Measurements from ENCODE around the gene ADAMTS6.
"Not testable (repeated sequence)": the region's sequence is repeated elsewhere in the genome, so short reads cannot be mapped to it uniquely, and the experiment has no call there.

Gene ADAMTS6

DNA sequence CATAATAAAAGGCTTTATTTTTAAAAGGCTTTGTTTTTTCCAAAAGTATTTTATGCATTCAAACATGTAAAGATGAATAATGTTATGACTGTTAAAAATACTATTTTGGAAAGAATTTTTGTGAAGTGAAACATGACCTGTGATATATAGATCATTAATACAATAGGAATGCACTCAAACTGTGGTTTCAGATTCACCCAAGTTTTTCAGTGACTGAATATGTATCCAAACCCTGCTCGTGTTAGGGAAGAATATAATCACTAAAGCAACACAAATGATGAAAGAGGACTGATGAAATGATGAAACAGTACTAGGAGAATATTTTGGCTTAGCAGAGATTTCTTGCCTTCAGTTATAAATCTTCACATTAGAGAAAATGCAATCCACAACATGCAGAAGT, 278.0 kb downstream of the ADAMTS6 start:
- DNase-seq (ENCODE audit: low read depth in 3 of 3, low spot score in 1 of 3) = no peak

DNA sequence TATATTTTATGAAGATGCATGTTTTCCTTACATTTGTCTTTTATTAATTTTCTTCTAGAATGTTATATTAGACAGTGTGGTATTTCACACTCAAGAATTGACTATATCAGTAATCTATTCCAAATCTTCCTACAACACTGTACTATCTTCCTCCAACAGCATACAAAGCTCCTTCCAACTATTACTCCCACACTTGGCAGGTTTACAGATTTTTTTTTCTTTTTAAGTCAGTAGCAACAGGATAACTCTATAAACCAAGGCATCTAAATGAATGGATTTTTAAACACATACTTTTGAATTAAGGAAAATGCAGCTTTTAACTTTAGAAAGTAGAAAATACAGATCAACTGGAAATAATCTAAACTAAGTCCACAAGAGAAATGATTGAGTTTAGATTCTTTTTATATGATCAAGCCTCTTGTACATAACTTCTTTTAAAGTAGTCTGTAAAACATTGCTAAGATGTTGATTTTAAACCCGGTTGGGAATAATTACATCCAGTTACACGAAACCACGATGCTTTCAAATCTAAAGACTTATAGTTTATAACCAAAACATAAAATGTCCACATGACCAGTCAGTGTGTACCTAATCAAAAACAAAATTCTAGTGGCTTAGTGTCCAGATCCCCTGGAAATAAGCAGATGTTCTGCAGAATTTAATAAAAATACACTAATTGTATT, 281.6 kb downstream of the ADAMTS6 start:
- DNase-seq (ENCODE audit: low read depth in 3 of 3, low spot score in 1 of 3) = no peak

DNA sequence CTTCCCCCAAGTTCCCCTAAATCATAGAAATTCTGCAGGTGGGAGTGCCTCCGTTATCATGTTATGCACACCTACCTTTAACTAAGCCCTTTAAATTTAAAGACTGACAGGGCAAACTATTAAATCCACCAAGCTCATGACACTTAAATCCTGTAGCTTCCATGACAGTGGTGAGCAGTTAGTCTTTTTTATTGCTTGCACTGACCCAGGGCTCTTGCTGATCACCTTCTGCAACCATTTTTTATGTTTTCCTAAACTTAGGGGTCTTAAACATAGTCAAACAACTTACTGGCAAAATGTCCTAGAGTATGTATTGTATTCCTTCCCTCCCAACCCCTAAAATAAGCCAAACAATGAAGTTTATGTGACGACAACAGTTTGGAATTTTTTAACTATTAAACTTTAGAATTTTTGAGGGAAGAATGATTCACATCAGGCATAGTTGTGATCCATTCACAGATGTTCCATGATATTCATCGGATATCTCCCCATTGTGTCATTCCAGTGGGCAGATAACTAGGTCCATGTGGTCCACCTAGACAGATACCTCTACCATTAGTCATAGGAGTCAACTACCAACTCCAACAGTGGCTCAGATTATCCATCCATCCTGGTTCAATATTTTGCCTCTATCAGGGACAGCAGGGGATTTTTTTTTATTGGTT, 283.1 kb downstream of the ADAMTS6 start:
- DNase-seq (ENCODE audit: low read depth in 3 of 3, low spot score in 1 of 3) = no peak

DNA sequence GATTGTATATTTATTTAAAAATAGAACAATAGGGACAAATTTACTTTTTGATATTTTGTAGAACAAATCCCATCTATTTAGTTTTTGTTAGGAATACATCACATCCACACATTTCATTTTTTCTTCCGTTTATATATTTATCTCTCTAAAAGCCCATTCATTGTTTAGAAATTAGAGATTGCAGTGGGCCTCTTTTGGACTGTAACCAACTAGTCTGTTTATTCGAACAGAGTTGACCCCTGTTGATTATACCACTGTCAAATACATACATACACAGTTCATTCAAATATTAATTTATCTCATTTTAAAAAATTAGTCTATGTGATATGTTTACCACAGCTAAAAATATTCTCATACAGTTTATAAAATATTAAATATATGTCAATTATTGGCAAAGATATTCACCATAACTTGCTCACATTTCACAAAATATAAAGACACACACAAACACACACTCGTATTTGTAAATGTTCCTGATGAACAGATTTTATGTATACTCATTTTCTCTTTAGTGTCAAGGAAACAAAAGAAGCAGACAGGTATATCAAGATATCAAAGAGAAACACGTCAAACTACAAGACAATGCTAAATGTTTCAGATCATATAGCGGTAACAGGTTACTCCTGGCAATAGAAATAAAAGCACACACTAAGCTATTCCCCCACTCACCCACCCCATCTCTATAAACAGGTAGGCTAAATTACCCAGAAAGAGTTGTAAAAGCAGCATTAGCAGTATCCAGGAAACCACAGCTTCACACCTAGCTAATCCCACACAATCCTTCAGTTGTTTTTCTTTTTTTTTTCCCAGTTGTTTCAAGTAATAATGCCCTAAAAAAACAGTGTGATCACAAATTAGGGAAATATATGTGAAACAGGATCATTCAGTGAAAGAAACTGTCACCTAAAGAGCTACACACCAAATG, 283.9 kb downstream of the ADAMTS6 start:
- no peak for DNase-seq (ENCODE audit: low read depth in 3 of 3, low spot score in 1 of 3)

DNA sequence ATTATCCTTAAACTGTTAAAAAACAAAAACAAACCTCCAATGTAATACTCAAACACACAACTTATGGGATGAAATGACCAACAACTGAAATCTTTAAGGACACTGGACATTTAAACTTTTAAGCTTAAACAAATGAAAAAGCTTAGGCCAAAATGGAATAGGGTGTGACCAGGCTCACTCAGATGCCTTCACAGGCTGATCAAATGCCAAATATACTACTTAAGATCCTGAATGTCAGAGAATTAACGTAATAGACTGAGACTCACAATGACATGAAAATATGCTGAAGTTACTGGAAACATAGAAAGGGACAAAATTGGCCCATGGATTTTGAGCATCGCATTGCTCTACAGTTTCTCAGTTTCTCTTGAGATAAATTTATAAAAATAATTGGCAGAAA, 286.8 kb downstream of the ADAMTS6 start:
- DNase-seq (ENCODE audit: low read depth in 3 of 3, low spot score in 1 of 3) = no peak

DNA sequence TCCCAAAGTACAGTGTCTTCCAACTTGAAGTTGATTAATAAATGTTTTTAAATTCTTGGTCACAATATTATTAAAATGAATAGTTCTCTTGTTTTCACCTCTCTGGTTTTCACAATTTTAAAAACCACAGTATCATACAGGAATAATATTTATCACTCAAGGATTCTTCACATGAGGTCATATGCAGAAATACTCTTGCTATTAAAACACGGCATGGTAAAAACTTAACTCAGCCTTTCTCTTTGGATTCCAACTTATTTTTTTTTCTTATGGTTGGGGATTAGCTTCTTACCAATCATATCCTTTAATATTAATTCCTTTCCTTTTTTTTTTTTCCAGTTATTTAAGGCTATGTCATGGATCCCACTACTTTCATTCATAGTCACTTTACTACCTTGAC, 289.4 kb downstream of the ADAMTS6 start:
- no peak for DNase-seq (ENCODE audit: low read depth in 3 of 3, low spot score in 1 of 3)

DNA sequence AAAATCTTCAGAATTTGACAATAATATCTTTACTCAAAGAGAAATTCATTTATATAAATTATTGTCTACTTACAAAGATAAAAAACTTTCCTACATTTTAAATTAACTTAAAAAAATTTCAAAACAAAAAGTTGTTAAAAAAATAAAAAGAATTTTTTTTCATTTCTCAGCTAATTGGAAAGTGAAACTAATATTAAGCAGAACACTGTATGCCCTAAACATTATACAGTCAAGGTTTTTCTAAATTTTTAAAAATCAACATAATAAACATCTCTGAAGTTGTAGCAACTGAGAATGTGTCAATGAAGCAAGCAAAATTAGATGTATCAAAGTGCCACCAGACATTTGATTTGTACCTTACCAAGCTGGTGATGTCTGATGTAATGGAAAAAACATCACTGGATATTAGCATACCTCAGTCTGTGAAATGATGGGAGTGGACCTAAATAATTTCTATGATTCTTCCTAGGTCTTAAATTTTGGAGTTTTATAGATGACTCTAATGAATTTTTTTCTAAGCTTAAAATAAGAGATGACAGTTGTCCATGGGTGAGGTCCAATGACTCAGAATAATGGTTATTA, 290.1 kb downstream of the ADAMTS6 start:
- no peak for DNase-seq (ENCODE audit: low read depth in 3 of 3, low spot score in 1 of 3)

DNA sequence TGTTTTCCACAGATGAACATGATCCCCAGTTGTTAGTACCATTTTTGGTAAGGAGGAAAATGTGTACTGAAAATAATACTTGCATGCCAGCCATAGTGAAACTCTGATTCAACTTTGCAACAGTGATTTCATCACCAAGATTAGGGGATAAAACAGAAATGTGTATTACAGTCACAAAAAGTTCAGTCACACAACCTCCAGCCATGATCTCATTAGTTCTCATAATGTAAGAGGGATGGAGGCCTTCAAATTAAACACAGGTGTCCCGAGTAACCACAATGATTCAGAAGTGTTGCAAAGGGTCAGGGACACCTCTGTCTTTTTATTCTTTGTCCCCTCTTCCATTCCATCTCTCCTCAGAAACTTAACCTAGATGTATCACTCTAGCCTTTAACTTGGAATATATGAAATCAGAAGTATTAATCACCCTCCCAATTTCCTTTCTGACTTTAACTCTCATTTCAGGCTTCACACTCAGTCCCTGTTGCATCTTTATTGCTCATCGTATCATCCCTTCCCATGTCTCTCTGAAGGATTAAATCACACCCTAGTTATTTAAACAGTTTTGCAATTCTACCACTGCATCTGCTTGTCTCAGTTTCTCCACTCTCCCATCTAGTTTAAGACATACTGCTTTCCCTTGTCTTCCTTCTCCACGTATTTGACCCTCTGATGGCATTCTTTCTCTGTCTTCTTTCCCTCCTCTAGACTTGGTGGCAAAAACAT, 291.2 kb downstream of the ADAMTS6 start:
- no peak for DNase-seq (ENCODE audit: low read depth in 3 of 3, low spot score in 1 of 3)

DNA sequence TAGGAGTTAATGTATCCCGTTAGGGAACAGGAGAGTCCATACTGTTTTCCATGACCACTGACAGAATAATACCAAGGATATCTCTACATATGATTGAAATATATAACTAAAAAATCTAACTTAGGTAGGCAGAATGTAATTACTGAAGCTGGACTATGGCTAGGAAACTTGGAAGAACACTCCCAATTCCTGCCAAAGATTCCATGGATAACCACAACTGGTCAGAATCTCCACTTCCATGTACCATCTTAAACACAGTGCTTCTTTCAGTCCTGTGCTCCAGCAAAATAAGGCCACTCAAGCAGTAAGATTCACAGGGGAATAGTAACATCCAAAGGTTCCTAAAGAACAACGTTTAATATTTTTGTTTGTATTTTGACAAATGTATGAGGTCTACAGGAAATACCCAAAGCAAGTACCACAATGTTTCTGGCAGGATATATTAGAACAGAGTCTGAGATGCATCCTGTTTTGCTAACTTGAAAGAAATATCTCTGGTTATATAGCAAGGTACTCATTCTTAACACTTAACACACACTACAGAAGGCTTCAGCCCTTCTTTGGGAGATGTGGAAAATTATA, 295.0 kb downstream of the ADAMTS6 start:
- no peak for DNase-seq (ENCODE audit: low read depth in 3 of 3, low spot score in 1 of 3)

DNA sequence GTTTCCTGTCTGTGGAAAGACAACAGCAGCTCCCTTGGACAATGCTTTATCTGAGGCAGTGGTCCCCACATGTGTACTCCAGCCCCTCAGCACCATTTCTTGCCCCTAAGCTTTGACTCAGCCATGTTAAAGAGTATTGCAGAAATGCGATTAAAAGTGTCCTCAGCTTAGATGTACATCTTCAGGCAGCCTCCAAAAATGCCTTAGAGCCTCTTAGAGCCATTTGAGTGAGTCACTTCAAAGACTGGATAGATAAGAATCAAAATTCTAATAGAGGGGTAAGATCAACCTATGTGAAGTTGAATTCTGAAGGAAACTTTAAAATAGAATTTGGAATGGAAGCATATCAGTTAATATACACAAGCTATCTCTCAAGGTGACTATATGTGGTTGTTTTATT, 296.3 kb downstream of the ADAMTS6 start:
- DNase-seq (ENCODE audit: low read depth in 3 of 3, low spot score in 1 of 3) = no peak

DNA sequence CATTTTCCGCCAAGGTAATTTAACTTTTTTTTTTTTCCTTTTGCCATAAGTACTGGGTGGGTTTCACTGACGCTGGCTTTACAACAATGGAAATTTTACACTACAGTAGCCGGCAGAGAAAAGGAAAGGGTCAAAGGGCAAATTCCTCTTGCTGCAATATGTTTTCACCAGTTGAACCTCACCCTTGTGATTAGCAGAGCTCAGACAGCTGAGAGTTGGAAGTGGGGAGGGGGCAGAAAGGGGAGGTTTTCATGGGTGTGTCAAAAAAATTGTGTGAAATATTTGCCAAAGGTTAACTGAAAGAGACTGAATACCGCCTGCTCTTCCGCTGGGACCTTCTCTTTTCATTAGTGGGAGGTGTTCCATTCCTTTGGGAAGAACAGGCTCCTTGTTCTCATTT, 296.9 kb downstream of the ADAMTS6 start:
- DNase-seq (ENCODE audit: low read depth in 3 of 3, low spot score in 1 of 3) = no peak

DNA sequence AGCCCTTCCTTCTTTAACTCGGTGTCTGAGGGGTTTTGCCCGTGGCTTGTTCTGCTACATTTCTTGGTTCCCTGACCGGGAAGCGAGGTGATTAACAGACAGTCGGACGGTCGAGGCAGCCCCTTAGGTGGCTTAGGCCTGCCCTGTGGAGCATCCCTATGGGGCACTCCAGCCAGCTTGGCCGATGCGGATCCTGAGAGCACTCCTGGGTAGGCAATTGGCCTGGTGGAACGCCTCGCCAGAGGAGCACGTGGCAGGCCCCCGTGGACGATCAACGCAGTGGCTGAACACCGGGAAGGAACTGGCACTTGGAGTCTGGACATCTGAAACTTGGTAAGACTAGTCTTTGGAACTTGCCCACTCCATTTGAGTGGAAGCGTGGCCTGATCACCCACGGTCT, 307.5 kb downstream of the ADAMTS6 start:
- DNase-seq (ENCODE audit: low read depth in 3 of 3, low spot score in 1 of 3) = not testable (repeated sequence)

DNA sequence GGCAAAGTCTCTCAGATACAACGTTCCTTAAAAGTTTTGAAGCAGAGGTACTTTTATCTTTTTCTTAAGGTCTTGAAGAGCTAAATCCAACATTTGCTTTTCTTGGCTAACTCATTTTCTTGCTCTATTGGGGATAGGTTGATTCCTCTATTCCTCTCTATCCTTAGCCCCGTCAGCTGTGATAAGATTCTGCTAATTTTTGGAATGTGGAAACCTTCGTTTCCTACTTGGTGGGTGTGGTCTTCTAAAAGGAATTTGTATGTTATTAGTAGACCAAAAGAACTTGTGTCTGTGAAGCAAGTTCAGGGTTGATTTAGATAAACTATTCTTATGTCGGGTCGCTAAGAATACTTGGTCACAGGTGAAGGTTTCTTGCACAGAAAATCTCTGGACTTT, 308.6 kb downstream of the ADAMTS6 start:
- no peak for DNase-seq (ENCODE audit: low read depth in 3 of 3, low spot score in 1 of 3)

DNA sequence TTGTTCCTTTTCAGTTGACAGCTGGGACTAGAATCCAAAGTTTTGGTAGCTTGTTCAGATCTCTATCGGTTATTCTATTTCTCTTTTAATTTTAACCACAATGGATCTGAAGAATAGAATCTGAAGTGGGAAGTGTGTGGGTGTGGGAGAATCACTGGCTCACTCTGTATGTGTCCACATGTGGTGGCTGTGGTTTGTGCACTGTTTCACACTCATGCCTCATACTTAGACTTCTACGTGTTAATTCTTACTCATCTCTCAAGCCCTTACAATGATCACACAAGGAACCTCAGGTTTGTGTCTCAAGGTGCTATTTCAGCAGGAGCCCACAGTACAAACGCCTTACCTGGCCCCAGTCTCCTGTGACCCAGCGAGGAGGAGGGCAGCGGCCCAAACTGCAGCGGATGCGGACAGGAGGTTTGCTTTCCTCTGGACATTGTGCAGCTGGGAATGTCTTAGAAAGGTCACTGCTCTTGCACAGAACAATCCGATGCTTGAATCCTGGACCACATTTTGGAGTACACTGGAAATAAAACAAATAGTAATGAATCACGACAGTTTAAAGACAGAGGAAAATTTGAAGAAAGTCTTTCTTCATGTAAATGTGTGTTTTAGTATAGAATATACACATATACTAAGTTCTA, 309.1 kb downstream of the ADAMTS6 start:
- DNase-seq (ENCODE audit: low read depth in 3 of 3, low spot score in 1 of 3) = no peak

DNA sequence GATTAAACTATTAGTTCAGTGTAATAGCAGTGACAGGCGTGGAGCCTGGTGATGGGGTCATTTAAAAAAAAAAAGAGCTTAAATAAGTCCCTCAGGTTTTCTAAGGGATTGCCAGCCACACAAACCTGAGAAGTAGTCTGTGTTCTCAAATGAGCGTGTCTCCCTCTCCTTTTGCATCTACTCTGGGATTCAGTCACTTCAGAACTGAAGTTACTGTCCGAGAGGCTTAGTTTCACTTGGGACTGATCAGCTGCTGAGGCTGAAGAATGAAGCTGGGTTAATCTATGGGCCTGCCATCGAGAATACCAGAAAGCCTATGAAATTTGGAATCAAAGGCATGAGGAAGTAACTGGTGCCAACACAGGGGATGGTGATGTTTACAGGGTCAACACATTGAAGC, 310.1 kb downstream of the ADAMTS6 start:
- DNase-seq (ENCODE audit: low read depth in 3 of 3, low spot score in 1 of 3) = no peak

DNA sequence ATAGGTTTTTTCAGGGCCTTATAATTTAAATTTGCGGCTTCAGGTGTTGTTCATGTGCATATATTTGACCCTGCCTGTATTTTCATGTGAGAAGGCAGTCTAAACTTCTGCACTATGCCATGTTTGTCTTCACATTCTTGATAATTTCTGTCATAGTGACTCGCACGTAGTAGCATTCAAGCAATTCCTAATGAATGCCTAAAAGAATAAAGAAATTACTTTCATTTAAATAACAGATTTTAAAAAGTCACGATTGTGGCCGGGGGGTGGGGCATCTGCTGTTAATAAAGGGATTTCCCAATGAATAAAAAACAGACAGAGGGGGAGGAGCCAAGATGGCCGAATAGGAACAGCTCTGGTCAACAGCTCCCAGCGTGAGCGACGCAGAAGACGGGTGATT, 318.0 kb downstream of the ADAMTS6 start:
- DNase-seq (ENCODE audit: low read depth in 3 of 3, low spot score in 1 of 3) = no peak

DNA sequence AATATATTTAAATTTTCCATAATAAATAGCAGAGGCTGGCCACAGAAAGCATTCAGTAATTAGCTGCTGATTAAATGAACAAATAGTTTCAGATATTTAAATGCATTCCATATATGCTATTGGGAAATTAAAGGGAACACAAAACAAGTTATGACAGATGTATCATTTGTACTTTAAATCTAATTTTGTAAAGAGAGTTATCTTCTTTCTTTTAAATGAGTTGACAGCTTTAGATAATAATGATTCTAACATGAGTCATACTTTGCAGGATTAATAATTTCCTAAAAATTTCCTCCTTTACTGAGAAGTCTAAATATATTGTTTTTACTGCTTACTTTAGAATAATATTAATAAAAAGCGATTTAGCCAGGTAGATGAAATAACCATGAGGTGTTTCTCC, 320.1 kb downstream of the ADAMTS6 start:
- DNase-seq (ENCODE audit: low read depth in 3 of 3, low spot score in 1 of 3) = no peak

DNA sequence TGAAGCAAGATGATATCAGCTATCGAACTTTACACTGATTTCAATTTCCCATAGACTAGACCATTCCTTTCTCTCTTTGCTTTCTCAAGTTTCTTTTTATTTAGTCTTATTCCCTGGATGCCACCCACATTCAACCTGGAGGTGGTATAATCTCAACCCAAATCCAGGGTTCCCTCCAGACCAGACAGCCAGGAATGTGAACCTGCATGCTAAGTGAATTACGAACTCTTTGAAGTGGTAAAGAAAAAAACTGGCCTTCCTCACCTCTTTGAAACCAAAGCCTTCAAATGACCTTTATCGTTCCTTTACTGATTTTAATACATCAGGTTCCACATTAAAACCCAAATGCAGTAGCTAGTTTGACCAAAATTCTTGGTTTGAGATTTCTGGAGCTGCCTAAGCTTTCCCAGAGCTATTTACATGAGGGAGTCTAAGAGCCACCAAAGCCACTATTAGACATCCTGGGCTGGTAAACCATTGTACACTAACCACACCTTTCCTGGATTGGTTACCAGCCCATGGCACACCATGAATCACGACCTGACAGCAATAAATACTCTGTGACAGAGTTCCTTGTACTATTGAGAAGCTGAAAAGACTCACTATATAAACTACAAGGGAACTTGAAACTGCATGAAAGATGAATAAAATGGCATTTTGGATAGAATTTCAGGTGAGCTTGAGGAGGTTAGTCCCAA, 323.7 kb downstream of the ADAMTS6 start:
- no peak for DNase-seq (ENCODE audit: low read depth in 3 of 3, low spot score in 1 of 3)

DNA sequence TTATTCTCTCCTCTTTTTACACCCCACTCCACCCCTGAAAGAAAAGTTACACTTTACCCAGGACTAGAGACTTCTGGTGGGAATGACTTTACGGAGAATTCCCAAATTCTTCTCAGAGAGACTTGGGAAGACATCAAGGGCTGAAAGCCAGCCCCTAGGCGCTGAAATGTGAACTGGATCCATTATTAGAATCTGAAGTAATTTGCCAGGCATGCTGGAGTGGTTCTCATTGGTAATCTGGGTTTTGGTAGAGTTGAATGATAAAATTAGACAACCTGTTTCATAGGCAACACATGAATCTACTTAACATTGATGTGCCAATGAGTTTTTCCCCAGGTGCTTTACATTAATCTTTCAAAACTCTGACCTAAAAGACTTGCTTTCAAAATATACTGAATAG, 324.8 kb downstream of the ADAMTS6 start:
- no peak for DNase-seq (ENCODE audit: low read depth in 3 of 3, low spot score in 1 of 3)

DNA sequence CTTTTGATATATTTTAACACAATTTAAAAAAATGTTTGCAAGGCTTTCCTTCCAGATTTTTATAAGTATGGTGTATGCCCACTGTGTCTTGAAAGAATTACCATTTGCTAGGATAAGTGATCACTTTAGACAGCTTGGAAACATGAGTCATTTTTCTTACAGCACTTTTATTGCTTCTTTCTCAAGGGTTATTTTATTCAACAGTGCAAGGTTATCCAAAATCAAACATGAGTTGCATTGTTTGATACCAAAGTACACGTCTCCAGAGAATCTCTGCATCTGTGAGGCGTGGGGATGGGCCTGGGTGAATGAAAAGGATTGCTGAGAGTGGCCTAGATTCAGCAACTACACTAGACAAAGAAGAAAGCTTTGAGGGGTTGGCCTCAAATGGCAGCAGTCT, 329.6 kb downstream of the ADAMTS6 start:
- DNase-seq (ENCODE audit: low read depth in 3 of 3, low spot score in 1 of 3) = no peak

Measured in stimulated activated CD4-positive, alpha-beta T cell treated with anti-CD3 and anti-CD28 coated beads, TNF-alpha, amount 100 ng/mL, for 1 hour (primary cell).